Measurements from ENCODE around the gene NDUFAF5.

Gene NDUFAF5

DNA sequence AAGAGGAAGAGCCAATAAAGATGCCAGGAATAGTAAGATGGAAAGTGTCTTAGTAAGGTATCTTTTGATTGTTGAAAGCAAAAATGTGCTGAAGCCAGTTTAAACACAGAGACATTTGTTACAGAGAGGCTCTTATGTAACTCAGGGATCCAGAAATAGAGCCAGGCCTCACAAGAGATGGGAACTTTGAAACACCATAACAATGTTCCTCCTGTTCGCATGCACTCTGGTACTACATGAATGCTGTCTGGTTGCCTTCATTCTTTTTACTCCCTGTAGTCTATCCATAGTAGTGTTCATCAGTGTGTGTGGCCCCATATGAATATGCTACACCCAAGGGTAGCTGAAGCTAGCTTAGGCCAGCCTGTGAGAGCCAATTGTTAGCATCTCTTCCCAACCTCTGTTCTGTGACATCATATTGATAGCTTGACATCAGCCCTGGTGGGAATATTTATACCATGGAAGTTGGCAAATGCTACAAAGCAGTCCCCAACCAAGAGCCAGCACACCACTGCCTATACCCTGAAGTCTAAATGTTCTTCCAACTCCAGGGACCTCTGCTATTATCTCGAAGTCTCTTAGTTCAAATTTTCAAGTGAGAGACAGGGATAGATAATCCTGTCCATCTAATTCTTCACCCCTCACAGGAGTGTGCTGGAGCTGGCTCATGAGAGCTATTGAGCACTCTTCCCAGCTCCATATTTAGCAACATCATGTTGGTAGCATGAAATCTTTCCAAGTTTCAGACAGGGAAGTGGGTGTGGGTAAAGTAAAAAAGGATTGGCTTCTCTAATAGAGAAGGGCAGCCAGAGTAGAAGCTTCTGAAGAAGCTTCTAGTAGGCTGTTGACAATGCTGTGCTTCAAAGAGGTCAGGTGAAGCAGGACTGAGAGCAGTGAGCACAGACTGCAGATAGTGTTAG, 7.0 kb downstream of the NDUFAF5 start:
- Mint-ChIP-seq H3K27me3 (ENCODE audit: low read depth) (no peaks in the 10 kb centered on the region), H3K36me3 (ENCODE audit: low read depth) (peaks cover 38% of the 10 kb centered on the region), H3K27ac (no peak overlapping the region), H3K4me1 (ENCODE audit: low read depth) (peaks cover 5% of the 10 kb centered on the region), H3K9me3 (no peaks in the 10 kb centered on the region), H3K4me3 (no peak overlapping the region)
- no peak for DNase-seq (ENCODE audit: low spot score)

DNA sequence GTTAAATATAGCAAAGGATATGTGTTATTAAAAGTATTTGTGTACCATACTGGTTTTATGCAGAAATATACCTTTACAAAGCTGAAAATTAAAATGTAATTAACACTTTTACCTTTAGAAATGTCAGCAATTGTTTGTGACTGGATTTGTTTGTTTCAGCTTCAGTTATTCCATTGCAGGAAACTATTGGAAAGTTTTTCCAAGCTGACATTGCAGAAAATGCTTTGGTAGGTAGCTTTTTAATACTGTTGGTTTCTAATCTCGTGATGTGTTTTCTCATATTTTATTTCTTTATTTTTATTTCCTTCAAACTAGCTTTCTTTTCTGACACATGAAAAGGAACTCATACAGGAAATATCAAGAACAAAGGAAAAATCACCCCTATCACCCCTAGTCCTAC, 8.2 kb downstream of the NDUFAF5 start:
- Mint-ChIP-seq H3K4me3 (no peak overlapping the region), H3K9me3 (no peaks in the 10 kb centered on the region), H3K36me3 (ENCODE audit: low read depth) (peaks cover 38% of the 10 kb centered on the region), H3K4me1 (ENCODE audit: low read depth) (no peaks in the 10 kb centered on the region), H3K27ac (no peak overlapping the region), H3K27me3 (ENCODE audit: low read depth) (no peaks in the 10 kb centered on the region)
- no peak for DNase-seq (ENCODE audit: low spot score)

DNA sequence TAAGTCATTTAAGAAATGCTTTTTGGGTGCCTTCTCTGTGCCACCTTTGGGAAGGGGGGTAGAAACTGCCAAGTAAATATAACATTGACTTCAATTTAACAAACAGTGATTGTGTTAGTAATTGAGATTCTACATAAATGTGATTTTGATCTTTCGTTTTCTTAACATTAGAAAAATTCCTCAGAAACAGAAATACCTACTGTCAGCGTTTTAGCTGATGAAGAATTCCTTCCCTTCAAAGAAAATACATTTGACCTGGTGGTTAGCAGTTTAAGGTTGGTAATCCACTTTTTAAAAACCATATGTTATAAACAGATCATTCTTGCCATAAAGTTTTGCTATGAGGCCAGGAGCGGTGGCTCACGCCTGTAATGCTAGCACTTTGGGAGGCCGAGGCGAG, 9.8 kb downstream of the NDUFAF5 start:
- no peaks in the 10 kb centered on the region for H3K27me3 Mint-ChIP-seq (ENCODE audit: low read depth)
- H3K27ac Mint-ChIP-seq: no peak overlapping the region
- no peaks in the 10 kb centered on the region for H3K9me3 Mint-ChIP-seq
- peaks cover 39% of the 10 kb centered on the region for H3K36me3 Mint-ChIP-seq (ENCODE audit: low read depth)
- no peaks in the 10 kb centered on the region for H3K4me1 Mint-ChIP-seq (ENCODE audit: low read depth)
- H3K4me3 Mint-ChIP-seq: no peak overlapping the region
- DNase-seq (ENCODE audit: low spot score): no peak

DNA sequence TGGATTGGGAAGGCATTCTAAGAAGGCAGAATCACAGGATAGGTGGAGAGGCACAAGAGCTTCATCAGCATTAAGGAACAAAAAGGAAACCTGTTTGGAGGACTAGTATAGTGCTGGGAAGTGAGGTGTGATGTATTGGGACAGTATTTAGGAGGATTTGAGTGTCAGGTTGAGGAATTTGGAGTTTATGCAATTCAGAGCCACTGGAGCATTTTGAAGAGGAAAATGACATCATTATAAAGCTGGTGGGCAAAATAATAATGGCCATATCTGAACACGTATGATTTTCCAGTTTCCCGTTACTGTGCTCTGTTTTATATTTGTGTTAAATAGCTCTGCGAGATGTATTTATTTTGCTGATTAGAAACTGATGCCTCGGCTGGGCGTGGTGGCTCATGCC, 14.2 kb downstream of the NDUFAF5 start:
- no peaks in the 10 kb centered on the region for H3K9me3 Mint-ChIP-seq
- H3K27ac Mint-ChIP-seq: no peak overlapping the region
- peaks cover 39% of the 10 kb centered on the region for H3K36me3 Mint-ChIP-seq (ENCODE audit: low read depth)

DNA sequence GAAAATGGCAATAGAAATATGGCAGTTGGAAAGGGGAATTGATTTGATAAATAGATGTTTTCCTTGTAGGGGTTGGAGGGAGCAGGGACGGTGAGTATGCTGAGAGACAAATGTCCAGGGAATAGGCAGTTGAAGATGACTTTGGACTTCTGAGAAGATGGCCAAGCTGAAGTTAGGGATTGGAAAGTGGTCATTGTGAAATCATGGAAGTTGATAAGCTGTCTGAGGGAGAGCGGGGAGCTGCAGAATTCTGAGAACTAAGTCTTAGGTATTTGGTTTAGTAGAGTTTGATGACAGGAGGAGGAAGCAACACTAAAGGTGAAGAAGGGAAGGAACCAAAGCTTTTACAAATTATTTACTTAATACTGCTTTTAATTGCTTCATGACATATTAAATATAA, 15.1 kb downstream of the NDUFAF5 start:
- Mint-ChIP-seq H3K27me3 (ENCODE audit: low read depth) (no peaks in the 10 kb centered on the region), H3K36me3 (ENCODE audit: low read depth) (peaks cover 43% of the 10 kb centered on the region), H3K4me1 (ENCODE audit: low read depth) (no peaks in the 10 kb centered on the region), H3K9me3 (no peaks in the 10 kb centered on the region), H3K27ac (no peak overlapping the region), H3K4me3 (no peak overlapping the region)
- DNase-seq (ENCODE audit: low spot score): no peak

More for the DNA sequence above, 14.2 kb downstream of the NDUFAF5 start:
- Mint-ChIP-seq H3K27me3 (ENCODE audit: low read depth) (no peaks in the 10 kb centered on the region), H3K4me1 (ENCODE audit: low read depth) (no peaks in the 10 kb centered on the region), H3K4me3 (no peak overlapping the region)
- no peak for DNase-seq (ENCODE audit: low spot score)

DNA sequence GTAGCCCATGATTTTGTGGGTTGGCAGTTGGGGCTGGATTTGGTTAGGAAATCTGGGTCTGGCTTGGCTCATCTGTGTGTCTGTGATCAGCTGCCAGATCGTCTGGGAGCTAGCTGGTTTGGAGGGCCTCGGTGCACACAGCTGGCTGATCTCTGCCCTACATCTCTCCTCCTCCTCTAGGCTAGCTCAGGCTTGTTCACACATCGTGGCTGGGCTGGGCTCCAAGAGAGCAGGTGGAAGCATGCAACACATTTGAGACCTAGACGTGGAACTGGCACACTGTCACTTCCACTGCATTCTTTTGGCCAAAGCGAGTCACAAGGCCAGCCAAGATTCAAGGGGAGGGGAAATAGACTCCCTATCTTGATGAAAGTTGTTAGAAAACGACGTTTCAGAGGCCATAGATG, 15.9 kb downstream of the NDUFAF5 start:
- H3K36me3 Mint-ChIP-seq (ENCODE audit: low read depth): peaks cover 41% of the 10 kb centered on the region
- H3K4me1 Mint-ChIP-seq (ENCODE audit: low read depth): no peaks in the 10 kb centered on the region
- no peaks in the 10 kb centered on the region for H3K27me3 Mint-ChIP-seq (ENCODE audit: low read depth)
- no peak overlapping the region for H3K4me3 Mint-ChIP-seq
- no peak overlapping the region for H3K27ac Mint-ChIP-seq
- no peak for DNase-seq (ENCODE audit: low spot score)
- H3K9me3 Mint-ChIP-seq: no peaks in the 10 kb centered on the region

DNA sequence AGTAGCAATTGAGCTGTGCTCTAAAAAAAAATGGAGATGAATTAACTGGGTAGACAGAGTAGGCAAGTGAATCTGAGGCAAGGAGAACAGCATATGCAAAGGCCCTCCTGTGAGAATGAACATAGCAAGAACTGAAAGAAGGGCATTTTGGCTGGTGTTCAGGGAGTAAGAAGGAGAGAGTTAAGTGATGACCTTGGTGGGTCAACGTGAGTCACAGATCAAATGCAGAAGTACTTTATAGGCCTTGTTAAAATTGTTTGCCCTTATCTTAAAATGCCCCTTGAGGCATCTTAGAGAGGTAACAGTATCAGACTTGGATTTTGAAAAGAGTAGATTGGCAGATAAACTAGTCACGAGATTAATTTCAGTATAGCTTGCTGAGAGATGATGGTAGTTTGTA, 24.5 kb downstream of the NDUFAF5 start:
- peaks cover 19% of the 10 kb centered on the region for H3K36me3 Mint-ChIP-seq (ENCODE audit: low read depth)
- H3K9me3 Mint-ChIP-seq: no peaks in the 10 kb centered on the region
- no peaks in the 10 kb centered on the region for H3K4me1 Mint-ChIP-seq (ENCODE audit: low read depth)
- no peak overlapping the region for H3K4me3 Mint-ChIP-seq
- H3K27ac Mint-ChIP-seq: no peak overlapping the region
- DNase-seq (ENCODE audit: low spot score): no peak
- no peaks in the 10 kb centered on the region for H3K27me3 Mint-ChIP-seq (ENCODE audit: low read depth)

DNA sequence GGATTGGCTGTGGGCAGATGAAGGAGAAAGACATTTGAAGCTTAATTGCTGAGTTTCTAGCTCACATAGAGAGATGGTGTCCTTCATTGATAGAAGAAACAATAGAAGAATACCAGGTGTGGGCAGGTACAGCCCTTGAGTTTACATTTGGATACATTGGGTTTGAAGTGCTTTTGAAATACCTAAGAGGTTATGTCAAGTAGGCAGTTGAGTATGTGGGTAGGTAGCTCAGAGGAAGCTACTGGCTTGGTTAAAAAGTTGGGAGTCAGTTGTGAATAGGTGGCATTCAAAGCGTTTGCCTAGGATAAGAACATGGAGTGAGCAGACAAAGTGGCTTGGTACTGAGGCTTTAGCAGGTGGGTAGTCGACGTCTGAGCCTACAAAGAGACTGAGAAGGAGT, 25.0 kb downstream of the NDUFAF5 start:
- Mint-ChIP-seq H3K9me3 (no peaks in the 10 kb centered on the region), H3K36me3 (ENCODE audit: low read depth) (peaks cover 16% of the 10 kb centered on the region), H3K27me3 (ENCODE audit: low read depth) (no peaks in the 10 kb centered on the region), H3K27ac (no peak overlapping the region), H3K4me1 (ENCODE audit: low read depth) (no peaks in the 10 kb centered on the region), H3K4me3 (no peak overlapping the region)
- no peak for DNase-seq (ENCODE audit: low spot score)

DNA sequence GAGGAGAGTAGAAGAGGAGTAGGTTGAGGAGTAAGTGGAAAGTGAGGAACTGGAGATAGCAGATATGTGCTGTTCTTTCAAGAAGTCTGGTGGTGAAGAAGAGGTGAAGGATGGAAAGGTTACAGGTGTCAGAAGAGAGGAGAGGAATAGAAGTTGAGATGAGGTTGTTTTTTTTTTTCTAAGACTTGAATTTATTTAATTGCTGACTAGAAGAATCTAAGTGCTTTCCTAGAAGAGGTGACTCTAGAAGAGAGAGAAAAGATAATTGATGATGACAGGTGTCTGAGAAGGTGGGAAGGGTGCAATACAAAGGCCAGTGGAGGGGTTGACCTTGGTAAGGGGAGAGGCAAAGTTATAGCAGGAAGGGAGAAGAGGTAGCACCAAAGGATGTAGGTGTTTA, 25.6 kb downstream of the NDUFAF5 start:
- Mint-ChIP-seq H3K9me3 (no peaks in the 10 kb centered on the region), H3K27ac (no peak overlapping the region)

DNA sequence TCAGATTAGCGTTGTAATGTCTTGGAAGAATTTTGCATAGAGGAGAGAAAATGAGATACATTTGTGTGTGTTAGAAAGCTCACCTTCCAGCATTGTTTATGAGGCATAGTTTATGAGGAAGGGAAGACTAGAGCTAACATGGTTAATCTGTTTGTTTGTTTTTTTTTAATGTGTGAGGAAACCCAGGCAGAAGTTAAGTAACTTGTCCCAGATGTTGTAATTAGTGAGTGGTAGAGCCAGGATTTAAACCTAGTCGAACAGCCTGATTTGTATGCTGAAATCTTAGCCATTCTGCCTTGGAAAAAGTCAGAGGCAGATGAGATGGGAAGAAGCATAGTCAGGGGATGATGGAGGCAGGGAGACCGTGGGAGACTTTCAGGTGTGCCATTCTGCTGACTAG, 29.1 kb downstream of the NDUFAF5 start:
- Mint-ChIP-seq H3K4me3 (no peak overlapping the region), H3K27me3 (ENCODE audit: low read depth) (no peaks in the 10 kb centered on the region), H3K36me3 (ENCODE audit: low read depth) (peaks cover 26% of the 10 kb centered on the region), H3K4me1 (ENCODE audit: low read depth) (no peaks in the 10 kb centered on the region), H3K27ac (no peak overlapping the region), H3K9me3 (no peaks in the 10 kb centered on the region)
- no peak for DNase-seq (ENCODE audit: low spot score)

More for the DNA sequence above, 25.6 kb downstream of the NDUFAF5 start:
- H3K4me3 Mint-ChIP-seq: no peak overlapping the region
- peaks cover 14% of the 10 kb centered on the region for H3K36me3 Mint-ChIP-seq (ENCODE audit: low read depth)
- no peaks in the 10 kb centered on the region for H3K27me3 Mint-ChIP-seq (ENCODE audit: low read depth)
- no peak for DNase-seq (ENCODE audit: low spot score)
- no peaks in the 10 kb centered on the region for H3K4me1 Mint-ChIP-seq (ENCODE audit: low read depth)

DNA sequence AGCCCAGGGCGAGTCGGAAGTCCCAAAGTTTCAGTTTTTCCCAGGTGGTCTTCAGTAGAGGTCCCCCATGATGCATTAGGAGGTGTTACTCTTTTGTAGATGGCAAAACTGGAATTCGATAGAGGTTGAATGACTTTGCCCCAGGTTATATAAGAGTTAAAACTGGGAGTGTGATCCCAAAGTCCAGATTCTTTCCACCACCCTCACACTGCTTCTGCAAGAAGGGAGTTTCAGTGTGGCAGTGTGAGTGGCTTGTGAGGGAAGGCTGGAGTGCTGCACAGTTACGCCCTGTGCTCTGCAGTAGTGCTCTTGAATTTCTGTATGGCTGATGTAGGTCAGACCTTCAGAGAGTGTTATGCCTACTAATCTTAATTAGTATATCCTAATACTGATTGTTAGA, 29.8 kb downstream of the NDUFAF5 start:
- Mint-ChIP-seq H3K36me3 (ENCODE audit: low read depth) (peaks cover 26% of the 10 kb centered on the region), H3K9me3 (no peaks in the 10 kb centered on the region), H3K4me1 (ENCODE audit: low read depth) (no peaks in the 10 kb centered on the region), H3K27me3 (ENCODE audit: low read depth) (no peaks in the 10 kb centered on the region), H3K4me3 (no peak overlapping the region), H3K27ac (no peak overlapping the region)
- no peak for DNase-seq (ENCODE audit: low spot score)

DNA sequence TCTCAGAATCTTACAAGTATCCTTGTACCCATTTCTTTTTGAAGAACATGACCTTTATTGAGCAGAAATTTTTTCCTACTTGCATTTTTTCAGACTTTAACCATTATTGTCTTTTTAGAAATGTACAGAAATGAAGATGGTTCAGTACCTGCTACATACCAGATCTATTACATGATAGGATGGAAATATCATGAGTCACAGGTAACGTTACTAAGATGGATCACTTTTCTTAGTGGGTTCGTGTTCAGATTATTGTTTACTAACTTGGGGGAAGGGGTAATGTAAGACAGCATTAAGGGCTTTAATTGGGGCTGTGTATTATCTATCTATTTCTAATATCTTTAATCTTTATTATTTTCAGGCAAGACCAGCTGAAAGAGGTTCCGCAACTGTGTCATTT, 31.9 kb downstream of the NDUFAF5 start:
- no peak for DNase-seq (ENCODE audit: low spot score)
- H3K4me1 Mint-ChIP-seq (ENCODE audit: low read depth): no peaks in the 10 kb centered on the region
- H3K27me3 Mint-ChIP-seq (ENCODE audit: low read depth): no peaks in the 10 kb centered on the region
- H3K4me3 Mint-ChIP-seq: no peak overlapping the region
- H3K27ac Mint-ChIP-seq: no peak overlapping the region
- no peaks in the 10 kb centered on the region for H3K9me3 Mint-ChIP-seq
- H3K36me3 Mint-ChIP-seq (ENCODE audit: low read depth): peaks cover 29% of the 10 kb centered on the region

DNA sequence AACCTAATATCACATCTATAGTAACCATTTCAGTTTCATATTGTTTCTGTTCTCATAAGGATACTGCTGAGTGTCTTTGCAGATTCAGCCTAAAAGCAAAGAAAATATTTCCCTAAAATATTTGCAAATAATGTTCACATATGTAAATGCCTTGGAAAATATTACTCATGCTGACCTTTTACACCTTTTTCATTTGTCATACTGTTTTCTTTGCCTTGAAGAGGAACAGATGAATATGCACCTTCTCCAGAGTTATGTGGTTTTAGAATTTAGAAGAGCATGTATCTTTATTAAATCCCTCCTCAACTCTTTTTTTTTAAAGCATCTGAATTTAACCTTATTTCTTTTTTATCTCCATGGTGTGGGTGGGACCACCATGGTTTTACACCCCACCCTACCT, 32.5 kb downstream of the NDUFAF5 start:
- H3K4me3 Mint-ChIP-seq: no peak overlapping the region

DNA sequence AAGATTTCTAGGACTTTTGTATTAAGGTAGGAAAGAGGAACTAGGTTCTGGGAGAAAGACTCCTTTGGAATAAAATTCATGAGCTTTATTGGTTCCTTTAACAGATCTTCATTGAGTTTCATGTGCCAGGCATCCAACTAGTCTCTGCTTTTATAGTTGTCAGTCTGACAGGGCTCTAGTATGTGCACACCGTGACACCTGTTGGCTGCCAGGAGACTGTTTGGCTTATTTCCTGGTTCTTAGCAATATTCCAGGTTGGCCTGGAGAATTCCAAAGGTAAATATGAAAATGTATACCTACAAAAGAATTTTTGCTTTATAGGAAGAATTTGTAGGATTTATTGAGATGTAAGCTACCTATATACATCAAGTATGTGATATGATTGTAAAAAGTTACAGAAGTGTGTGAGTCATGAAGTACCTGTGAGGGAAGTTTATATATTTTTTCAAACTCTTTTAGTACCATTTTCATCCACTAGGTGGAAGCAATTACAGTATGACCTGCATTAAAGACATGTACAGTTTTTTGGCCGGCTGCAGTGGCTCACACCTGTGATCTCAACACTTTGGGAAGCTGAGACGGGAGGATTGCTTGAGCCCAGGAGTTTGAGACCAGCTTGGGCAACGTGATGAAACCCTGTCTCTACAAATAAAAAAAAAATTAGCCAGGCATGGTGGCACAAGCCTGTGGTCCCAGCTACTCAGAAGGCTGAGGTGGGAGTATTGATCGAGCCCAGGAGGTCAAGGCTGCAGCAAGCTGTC, 35.2 kb downstream of the NDUFAF5 start:
- no peak overlapping the region for H3K27ac Mint-ChIP-seq
- peaks cover 18% of the 10 kb centered on the region for H3K36me3 Mint-ChIP-seq (ENCODE audit: low read depth)
- no peaks in the 10 kb centered on the region for H3K4me1 Mint-ChIP-seq (ENCODE audit: low read depth)
- no peaks in the 10 kb centered on the region for H3K9me3 Mint-ChIP-seq
- no peak for DNase-seq (ENCODE audit: low spot score)
- no peaks in the 10 kb centered on the region for H3K27me3 Mint-ChIP-seq (ENCODE audit: low read depth)
- no peak overlapping the region for H3K4me3 Mint-ChIP-seq

More for the DNA sequence above, 32.5 kb downstream of the NDUFAF5 start:
- Mint-ChIP-seq H3K36me3 (ENCODE audit: low read depth) (peaks cover 25% of the 10 kb centered on the region), H3K4me1 (ENCODE audit: low read depth) (no peaks in the 10 kb centered on the region), H3K9me3 (no peaks in the 10 kb centered on the region), H3K27me3 (ENCODE audit: low read depth) (no peaks in the 10 kb centered on the region), H3K27ac (no peak overlapping the region)
- no peak for DNase-seq (ENCODE audit: low spot score)

Measured in T-helper 2 cell treated with Interferon-gamma antibody and Interleukin-4, amounts not matched to agents 5 μg/mL and 100 μg/mL, for 36 hours (primary cell).